Globus pallidus (tissue), 1 donor: Measurements from ENCODE around the gene CSMD2.
A peak's percentile ranks its signal among the peaks of the same experiment; 100 is the strongest.

ENCODE experiments used
- DNase-seq: peaks from one replicate; pipeline ENCODE4 v3.0.0-alpha.2; 2015; ENCODE audit warnings: low spot score

CSMD2 gene

DNA sequence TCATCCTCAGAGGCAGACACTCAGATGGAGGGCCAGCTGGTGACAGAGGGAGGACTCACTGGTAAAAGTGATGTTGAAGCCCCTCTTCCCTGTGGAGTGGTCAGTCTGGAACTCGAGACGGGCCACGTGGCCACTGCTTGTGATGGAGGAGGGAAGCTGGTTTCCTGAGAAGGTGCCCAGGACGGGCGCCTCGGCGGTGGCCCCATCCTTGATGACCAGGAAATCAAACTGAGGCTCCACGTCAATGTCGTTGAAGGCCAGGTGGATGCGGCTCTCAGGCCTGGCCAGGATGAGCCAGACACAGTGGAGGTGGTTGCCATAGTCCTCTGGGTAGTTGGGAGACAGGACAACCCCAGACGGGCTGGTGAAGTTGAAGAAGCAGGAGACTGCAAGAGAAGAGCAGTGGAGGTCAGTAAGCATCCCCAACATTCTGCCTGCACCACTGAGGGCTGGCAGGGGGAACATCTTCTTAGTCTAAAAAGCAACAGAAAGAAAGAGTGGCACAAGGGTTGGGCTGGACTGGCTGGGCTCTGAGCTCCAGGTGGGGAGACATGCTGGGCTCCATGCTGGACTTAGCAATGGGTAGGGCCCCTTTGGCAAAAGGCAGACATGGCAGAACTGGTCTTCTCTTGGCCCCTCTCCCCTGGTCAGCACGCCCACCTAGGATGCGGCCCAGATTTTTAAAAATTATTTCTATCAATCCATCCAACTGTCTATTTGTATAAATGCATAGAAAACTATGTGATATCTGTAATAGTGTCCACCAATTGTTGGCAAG lies 421.6 kb downstream of the CSMD2 start:
- DNase-seq = no peak

DNA sequence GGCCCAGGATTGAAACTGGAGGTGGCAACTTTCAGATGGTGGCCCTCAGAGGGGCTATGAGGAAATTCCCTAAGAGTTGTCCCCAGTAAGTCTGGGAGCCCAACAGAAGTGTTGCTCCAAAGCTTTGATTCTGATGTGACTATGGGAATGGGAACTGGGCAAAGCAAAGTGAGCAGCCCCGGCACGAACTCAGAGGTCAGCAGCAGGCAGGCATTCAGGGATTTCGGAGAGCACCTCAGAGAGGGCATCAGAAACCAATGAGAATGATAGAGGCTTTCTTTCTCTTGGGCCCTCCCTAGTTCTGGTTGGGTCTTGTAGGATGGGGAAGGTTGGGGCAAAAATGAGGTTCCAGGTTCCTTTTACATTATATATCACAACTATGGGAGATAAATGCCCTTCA lies 422.4 kb downstream of the CSMD2 start:
- DNase-seq = no peak

DNA sequence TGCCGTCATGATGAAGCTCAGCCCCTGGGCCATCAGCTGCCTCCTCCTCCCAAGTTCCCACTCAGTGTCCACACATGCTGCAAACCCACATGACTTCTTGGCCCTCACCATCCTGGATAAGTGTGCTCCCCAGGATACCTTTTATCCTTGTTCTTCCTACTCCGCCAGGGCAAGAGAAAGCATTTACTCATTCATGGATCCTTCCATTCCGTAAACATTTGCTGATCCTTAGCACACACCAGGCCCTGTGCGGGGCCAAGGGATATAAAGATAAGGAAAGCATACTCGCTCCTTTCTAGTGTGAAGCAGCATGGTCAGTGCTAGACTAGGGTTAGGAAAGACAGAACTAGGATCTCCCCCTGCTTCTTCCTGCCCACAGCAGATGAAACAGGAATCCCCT lies 423.3 kb downstream of the CSMD2 start:
- DNase-seq = no peak

DNA sequence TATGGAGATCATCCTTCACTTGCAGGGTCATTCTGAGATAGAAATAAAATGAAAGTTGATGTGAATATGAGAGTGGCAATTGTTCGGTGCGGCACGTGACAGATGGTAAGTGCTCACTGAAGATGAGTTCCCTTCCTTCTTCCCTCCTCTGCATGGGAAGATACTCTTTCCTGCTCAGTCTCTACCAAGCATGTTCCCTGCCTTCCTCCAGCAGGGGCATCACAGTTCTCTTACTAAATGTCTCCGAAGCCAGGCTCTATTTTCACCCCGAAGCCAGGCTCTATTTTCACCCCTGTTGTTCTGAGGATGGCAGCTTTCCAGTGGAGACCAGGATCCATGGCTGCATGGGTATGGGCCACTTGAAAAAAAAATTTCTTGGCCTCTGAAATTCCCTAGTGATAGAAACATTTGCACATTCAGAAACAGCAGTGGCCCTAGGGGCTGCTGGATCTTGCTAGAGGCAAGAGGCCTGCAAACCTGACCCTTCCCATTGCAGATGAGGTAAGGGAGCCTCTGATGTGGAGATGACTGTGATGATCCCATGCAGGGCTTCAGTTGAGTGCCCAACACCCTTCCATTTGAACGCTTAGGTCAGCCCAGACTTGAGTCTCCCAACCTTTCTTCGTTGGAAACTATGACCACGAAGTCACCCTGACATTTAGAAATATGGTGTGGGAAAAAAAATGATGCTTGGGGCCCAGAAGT lies 424.8 kb downstream of the CSMD2 start:
- no peak for DNase-seq

DNA sequence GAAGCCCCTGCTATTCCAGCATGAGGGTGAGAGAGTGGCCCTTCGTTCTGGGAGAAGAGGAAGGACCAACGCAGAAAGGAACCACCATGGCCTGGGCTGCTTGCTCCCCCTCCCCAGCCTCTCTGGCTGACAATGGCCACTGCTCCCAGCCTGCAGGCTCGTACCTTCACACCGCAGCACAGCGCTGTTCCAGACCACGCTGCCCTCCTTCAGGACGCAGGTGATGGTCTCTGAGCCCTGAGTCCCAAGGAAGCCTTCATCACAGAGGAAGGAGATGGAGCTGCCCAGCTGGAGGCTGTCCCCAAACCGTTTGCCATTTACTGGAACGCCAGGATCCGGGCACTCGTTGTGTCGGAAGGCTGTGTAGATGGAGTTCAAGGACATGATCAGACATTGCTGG lies 426.1 kb downstream of the CSMD2 start:
- DNase-seq = no peak

DNA sequence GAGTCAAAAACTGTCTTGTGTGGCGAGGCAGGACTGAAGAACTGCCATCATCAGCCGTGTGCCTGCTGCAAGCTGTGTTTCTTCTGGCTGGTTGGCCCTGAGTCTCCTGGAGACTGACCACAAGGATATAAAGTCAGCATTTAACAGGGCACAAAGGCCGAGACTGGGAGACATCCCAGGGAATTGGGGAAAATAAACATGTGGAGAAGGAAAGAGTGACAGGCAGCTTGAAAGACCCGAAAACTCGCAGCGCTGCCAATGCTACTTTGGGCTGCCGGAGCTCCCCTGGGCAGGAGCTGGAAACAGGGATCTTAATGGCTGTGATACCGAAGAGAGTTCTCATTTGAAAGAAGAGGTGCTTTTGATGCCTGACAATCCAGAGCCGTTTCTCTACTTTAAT lies 426.5 kb downstream of the CSMD2 start:
- no peak for DNase-seq

DNA sequence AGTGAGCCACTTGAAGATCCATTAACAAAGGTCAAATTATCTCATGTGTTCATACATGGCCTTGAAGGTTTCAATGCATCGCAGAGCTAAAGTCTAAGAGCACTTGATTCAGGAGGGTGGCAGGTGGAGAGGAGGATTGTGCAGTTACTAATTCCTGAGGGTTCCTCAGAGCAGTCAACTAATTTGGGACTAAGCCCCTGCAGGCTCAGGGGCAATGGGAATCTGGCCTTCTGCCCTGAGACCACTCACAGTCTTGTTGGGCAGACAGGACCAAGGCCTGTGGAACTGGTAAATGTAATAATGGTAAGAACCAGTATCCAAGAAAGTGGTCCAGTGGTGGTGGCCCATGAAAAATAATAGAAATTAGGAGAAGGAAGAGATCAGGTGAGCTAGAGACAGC lies 428.5 kb downstream of the CSMD2 start:
- DNase-seq = no peak

DNA sequence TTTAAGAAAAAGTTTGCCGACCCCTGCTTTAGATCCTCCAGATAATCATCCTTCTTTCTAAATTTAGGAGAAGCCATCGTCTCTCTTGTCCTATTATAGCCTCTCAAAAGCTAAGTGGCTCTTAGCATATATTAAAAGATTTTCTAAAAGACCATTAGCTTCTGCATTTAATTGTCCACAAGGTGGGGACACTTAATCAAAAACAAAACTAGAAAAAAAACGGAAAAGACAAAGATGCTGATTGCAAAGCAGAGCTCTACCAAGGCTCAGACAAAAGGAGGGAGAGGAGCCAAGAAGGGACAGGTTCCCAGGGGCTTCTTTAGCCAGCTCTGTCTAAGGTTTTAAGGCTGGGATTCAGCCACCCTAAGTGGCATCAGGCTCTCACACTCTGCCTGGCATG lies 429.4 kb downstream of the CSMD2 start:
- DNase-seq = peak; percentile 21

DNA sequence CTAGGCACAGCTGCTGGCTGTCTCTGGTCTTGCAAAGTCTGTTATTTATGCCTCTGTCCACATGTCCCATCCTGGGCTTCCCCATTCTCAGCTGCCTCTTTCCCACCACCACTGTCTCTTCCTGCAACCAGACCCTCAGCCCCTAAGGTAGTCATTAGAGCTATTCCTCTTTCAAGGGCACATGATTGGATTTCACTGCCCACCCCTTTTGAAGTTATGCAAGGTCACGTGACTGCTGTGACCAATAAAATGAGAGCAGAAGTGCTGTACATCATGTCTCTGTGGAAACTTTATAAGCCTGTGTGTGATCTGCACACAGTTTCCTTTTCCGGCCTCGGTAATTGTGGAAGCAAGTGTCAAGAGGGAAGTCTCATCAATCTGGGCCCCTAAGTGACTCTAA lies 437.7 kb downstream of the CSMD2 start:
- DNase-seq = no peak

DNA sequence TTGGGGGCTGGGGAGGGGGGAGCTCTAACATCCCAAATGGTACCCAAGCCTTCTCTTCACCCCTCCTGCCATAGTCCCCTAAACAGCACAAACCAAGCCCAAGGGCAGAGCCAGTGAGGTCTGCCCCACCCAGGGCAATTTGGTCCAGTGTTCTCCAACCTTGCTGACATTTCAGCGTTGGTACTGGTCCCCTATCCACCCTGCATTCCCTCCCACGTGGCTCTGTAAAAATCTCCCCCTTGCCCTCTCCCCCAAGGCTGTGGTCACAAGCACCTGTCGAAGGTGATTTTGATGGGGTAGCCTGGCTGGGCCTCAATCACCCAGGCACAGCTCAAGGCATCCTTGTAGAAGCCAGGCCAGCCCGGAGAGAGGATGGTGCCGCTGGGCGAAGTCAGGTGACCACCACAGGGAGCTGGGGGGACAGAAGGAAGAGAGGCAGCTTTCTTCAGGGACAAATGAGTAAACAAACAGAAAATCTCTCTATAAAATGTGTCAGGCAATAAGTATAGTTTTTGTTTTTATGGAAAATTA lies 438.7 kb downstream of the CSMD2 start:
- no peak for DNase-seq

DNA sequence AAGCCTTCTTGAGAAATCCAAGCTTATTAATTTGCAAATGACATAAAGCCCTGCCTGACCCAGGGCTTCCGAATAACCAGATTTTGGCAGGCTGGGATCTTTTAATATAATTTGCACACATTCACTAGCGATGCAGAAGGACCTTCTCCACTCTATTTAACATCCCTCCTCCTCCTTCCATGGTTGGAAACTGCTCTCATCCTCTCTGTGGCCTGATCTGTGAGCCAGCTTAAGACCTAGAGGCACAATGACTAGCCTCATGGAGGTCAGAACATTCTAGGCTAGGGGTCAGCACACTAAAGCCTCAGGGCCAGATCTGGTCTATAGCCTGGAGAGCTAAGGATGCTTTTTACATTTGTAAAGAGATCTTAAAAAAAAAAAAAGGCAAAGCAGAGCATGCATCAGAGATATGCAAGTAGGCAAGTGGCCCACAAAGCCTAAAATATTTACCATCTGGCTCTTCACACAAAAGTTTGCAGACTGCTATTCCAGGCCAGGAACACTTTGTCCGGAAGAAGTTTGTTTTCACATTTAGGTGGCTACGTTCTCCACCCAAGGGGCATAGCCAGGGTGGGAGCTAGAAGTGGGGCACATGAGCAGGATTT lies 439.4 kb downstream of the CSMD2 start:
- no peak for DNase-seq

DNA sequence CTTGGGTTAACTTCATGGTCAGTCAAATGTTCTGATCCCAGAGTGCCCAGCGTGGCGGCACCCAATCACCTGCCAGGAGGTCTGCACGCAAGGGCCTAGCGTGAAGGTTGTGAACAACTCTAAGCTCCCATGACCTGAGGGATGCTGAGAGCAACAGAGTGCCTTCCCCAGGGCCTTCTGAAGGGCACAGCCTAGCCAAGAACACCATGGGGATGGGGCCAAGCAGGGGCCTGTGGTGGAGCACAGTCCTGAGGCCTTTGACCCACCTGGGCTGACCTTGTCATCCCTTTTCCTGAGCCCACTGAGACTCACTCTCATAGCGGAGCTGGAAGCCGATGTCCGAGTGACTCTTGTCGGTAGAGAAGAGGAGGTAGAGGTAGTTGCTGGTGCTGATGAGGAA lies 440.0 kb downstream of the CSMD2 start:
- DNase-seq = no peak

DNA sequence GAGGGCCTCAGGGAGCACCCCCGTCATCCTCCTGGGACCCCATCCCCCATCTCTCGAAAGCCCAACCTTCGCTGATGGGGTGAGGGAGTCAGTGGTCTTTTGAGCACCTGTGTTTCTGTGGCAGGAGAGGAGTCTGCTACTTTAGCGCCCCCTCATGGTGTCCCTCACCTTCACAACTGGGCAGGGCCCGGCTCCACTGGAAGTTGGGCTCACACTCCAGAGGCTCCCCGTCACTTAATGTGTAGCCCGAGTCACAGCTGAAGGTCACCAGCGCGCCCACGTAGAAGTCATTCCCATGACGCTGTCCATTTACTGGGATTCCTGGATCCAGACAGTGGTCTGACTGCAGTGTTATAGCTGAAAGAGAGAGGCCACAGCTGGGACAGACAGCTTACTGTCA lies 440.7 kb downstream of the CSMD2 start:
- no peak for DNase-seq

DNA sequence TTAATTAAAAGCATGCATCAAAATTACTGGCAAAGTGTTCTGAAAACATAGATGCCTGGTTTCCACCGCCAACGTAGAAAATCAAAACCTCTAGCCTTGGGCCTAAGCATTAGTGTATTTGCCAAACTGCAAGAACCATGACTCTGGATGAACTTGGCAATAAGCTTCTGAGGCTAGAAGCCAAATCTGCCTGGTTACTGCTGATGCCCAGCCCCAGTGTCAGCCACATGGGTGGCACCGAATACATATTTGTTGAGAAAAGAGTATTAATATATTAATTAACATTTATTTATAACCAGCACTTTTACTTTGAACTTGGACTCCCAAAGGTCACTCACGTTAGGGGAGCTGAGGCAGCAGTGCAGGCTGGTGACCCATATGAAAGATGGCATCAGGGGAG lies 441.8 kb downstream of the CSMD2 start:
- DNase-seq = no peak

DNA sequence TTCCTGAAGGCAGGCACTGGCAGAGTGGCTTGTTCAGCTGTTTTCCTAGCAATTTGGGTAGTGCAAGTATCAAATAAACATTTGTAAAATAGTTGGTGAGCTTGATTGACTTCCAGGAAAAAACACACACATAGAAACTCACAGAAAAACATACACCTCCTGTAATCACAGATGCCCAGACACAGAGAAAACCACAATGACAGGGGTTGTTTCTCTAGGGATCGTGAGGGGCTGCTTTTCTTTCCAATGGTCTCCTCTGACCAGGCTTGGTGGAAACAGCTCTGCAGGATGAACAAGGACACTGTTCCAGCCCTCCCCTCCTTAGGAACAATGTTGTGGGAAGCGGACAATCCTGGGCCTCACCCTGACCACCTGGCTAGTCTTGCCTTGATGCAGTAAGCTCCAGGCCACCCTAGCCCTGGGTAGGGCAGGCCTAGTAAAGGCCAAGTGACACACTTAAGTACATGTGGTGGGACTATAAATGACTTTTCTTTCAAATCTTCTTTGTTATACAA lies 443.7 kb downstream of the CSMD2 start:
- no peak for DNase-seq

DNA sequence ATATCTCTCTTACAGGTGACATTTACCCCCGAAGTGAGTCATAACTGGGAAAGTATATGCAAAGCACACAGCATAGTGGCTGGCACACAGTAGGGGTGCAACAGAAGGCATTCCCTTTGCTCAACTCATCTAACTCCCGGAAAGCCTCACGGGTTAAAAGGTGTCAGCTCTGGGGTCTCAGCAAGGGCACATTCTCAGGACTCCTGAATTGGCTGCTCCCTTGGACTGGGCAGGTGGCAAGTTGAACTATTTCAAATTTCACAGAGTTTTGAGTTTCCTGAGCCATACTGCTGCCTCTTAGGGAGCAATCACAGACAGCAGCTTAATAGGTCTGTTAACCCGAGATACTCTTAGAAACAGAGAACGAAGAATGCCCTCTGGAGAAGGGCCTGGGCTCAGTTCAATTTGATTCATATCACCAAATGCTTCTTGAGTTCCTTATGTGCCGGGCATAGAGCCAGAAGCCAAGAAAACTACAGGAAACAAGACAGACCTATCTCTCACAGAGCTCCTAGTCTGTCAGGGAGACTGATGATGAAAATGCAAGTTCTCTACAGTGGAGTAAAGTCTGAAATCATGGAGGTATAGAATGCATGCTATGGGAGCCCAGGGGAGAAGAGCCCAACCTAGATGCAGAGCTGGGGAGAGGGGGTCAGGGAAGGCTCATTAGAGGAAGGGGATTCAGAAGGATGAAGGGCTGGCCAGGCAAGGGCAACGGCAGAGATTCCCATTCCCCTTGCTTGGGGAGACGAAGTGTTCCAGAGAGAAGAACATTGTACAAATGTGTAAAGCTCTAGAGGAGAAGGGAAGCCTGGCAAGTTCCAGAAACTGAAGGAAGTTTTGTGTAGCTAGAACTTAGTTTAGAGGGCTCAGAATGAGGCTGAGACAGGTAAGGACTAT lies 445.0 kb downstream of the CSMD2 start:
- no peak for DNase-seq

DNA sequence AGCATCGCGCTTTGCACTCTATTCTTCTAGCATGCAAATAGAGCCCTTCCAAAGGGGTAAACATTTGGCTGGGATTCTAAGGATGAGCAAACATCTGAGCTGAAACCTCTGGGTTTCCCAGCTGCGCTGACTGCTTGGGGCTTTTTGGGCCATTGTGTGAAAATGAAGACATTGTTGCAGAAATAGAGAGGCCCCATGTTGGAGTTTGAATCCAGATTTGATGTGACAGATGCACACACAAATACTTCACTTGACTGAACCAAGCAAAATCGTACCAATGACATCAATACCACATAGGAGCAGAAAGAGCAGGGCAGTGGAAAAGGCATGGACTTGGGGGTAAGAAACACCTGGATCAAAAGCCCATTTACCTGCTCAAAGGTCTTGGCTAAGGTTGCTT lies 445.7 kb downstream of the CSMD2 start:
- DNase-seq = no peak

DNA sequence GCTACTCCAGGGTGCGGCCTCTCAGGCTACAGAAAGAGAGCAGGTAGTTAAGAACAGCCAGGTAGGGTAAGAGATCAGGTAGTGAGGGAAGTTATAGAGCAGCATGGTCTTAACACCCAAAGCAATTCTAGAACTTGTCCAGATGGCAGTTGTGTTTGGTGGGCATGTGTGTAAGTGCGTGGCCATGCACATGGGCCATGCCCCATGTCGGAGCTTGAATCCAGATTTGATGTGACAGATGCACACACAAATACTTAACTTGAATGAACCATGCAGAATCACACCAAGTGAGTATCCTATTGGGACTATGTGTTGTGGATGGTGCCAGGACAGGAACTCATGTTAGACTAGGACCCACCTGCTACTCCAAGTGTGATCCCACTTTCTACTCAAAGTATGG lies 446.8 kb downstream of the CSMD2 start:
- DNase-seq = no peak

DNA sequence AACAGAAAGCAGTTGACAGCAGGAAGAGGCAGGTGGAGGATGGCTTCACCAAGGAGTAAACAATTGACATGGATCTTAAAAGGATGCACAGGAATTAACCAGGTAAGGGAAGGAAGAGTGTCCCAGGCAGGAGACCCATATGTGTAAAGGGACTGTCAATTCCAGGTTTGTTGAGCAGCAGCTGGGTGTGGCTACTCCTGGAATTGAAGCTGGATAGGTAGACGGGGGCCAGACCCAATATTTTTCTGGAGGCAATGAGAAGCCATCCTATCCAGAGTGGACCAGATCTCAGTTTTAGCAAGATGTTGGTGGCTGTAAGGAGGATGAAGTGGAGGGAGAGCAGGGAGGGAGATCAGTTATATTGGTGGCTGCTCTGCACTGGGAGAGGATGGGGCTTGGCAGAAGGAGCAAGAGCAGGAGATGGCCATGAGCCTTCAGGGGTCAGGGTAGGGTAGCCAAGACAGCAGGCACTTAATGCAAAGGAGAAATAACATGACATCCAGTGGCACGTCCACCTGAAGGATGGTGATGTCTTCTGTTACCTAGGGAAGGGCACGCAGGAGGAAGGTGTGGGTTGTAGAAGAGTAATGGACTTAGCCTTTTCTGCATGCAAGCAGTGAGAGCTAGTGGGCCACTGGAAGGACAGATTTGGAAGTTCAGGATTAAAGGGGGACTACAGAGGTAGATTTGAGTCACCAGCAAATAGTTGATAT lies 447.9 kb downstream of the CSMD2 start:
- DNase-seq = no peak

DNA sequence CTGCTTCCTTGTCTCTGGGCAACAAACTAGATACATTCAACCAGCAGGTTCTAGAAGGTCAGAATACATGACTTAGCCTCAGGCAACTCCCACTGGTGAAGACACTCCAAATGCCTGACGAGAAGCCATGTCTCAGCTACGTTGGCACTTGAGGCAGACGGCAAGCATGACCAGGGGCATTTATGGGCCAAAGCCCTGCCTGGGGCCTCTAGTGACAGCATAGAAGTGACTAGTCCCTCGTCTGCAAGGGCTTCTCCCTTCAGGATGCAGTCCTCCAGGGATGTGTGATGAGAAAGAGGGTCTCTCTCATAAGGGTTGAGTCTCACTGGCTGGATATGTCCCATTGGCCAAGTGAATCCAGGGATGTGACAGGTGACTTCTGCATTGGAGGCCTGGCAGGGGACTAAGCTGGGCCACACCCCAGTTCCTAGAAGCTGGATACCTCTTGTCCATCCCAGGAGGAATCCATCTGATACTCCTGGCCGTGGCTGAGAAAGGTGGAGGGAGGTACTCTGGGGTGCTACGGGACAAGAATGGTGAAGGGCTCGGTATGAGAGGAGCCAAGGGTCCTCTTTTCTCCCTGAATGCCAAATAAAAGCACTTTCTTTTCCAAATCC lies 449.7 kb downstream of the CSMD2 start:
- no peak for DNase-seq

DNA sequence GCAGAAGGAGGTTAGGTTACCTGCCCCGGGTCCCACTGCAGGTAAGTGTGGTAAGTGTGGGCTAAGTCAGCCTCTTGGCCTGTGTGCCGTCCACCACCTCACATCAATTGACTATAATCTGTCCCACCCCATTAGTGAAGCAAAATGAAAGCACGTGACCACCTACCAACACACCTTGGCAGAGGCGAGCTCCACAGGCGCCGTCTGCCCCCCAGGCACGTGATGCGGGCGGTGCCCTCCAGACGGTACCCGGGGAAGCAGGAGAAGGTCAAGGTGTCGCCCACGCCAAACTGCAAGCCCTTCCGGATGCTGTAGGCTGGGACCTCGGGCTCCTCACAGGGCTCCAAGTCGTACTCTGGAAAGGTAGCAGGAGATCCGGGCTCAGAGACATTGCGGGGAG lies 450.6 kb downstream of the CSMD2 start:
- no peak for DNase-seq
